ENCODE data around the gene IMMP2L. TPM values are rescaled to one million over a fixed set of nuclear protein-coding genes. Genes with fewer than 3 reads are reported as not detected.
A peak's percentile ranks its signal among the peaks of the same experiment; 100 is the strongest.

IMMP2L gene
- total and polyA plus RNA-seq, 2 of the 8 experiments (the other 6 are each of a cell fraction or from before 2014, with no cell fraction given) = 2.3 to 10.1 TPM

DNA sequence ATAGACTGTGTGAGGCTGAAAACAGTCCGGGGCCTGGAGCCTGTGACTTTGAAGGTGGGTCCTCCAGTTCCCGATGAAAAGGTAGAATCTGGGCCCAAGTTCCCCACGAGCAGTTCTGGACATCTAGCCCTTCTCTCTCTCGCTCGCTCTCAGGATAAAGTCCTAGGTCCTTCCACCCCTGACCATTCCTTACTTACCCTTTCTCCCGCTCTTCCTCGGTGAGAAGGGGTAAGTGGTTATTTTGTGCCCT is 713 bp downstream of the IMMP2L start:
- peak overlapping the region; percentile 20 for H4K91ac ChIP-seq (replicated peaks; ENCODE audit: insufficient read length, low read length)
- H4K5ac ChIP-seq (ENCODE audit: insufficient read length, low read depth, low read length) = peak overlapping the region; percentile 38
- peaks cover 4% of the 10 kb centered on the region for H3K23me2 ChIP-seq (ENCODE audit: low read depth, low read length)
- ChIA-PET POLR2A (ENCODE audit: partially characterized antibody) (interaction anchor here (0.6 to 2.2 kb wide), 13 partner anchors 9 to 888 kb away, joined by 3 to 7 read pairs (median 3); partner anchors contain the start of gene IFRD1), CTCF (ENCODE audit: partially characterized antibody) (interaction anchor here (1.2 to 2.1 kb wide), 2 partner anchors 168 to 342 kb away, joined by 3 to 6 read pairs; no protein-coding TSS in a partner anchor)
- H3K79me2 ChIP-seq (ENCODE audit: control insufficient read depth in 1 of 2, insufficient read depth in 2 of 2, low read length in 2 of 2) = 0 out of 4 replicates have a peak, but pooled peaks cover 0 to 5% of the 10 kb centered on the region in 2 experiments
- H3K4me3 ChIP-seq (ENCODE audit: extremely low read depth in 1 of 4, insufficient read depth in 2 of 4, low read depth in 3 of 4, low read length in 4 of 4) = peak overlapping the region; percentile 59 to 78 (median 70)
- H2BK5ac ChIP-seq (ENCODE audit: low read depth, low read length) = peak overlapping the region; percentile 89
- H3K18ac ChIP-seq (ENCODE audit: extremely low read depth, low read length) = peak overlapping the region; percentile 97
- DNase-seq (ENCODE audit: low read depth in 1 of 2, low spot score in 2 of 2) = peak in 1 of 2 experiments; percentile 52
- H3K14ac ChIP-seq (ENCODE audit: insufficient read length) = no peak overlapping the region
- no peak overlapping the region for H2BK20ac ChIP-seq (ENCODE audit: low read length)
- peak overlapping the region; percentile 66 to 95 for H3K4me2 ChIP-seq (ENCODE audit: insufficient read depth in 1 of 2, low read depth in 2 of 2, low read length in 2 of 2)
- peak overlapping the region; percentile 86 for H2BK12ac ChIP-seq (ENCODE audit: low read depth, low read length)
- no peaks in the 10 kb centered on the region for H3K9me3 ChIP-seq (ENCODE audit: insufficient read depth in 2 of 2, low read depth in 1 of 2, low read length in 1 of 2)
- H3K4me1 ChIP-seq (replicated peaks in 1 of 4; ENCODE audit: control insufficient read depth in 3 of 4, insufficient read depth in 4 of 4, low read length in 3 of 4) = peaks cover 0 to 13% (median 5%) of the 10 kb centered on the region in 4 experiments; a peak in 4 of 7 replicates
- H2BK15ac ChIP-seq (ENCODE audit: low read length) = no peak overlapping the region
- FAIRE-seq = no peak
- no peak overlapping the region for H2AFZ ChIP-seq (ENCODE audit: low read length)
- no peak for TF ChIP-seq KDM5A (IDR thresholded peaks at IDR 0.05; ENCODE audit: low read length)
- TF ChIP-seq SAP30 (IDR thresholded peaks at IDR 0.05; ENCODE audit: insufficient read depth, insufficient replicate concordance, low read length) = peak; percentile 52
- peak overlapping the region; percentile 97 for H2AK5ac ChIP-seq (ENCODE audit: low read depth, low read length)
- H2BK120ac ChIP-seq (replicated peaks; ENCODE audit: low read depth, low read length) = no peak overlapping the region
- peak overlapping the region; percentile 53 to 93 (median 86) for H3K9ac ChIP-seq (replicated peaks in 1 of 4; ENCODE audit: extremely low read depth in 1 of 4, low read depth in 3 of 4, low read length in 3 of 4)
- H3K23ac ChIP-seq (ENCODE audit: insufficient read length) = no peak overlapping the region
- no peak overlapping the region for H3K56ac ChIP-seq (replicated peaks; ENCODE audit: insufficient read length, low read depth, low read length)
- H3K36me3 ChIP-seq (ENCODE audit: control insufficient read depth in 2 of 4, insufficient read depth in 4 of 4, low read length in 3 of 4) = peaks cover 0 to 10% (median 1%) of the 10 kb centered on the region in 4 experiments; a peak in 2 of 8 replicates
- WGBS, 2 experiments (ENCODE audit: extremely low coverage in 1 of 2, insufficient coverage in 1 of 2, insufficient read length in 1 of 2, insufficient replicate concordance in 2 of 2, low coverage in 1 of 2, low lambda C conversion rate in 2 of 2, missing lambda C conversion rate in 1 of 2) = 10% methylated on average over 7 of the region's 7 CpGs; no CpG with 5 or more reads in 1 of the 2 experiments
- peak overlapping the region; percentile 91 for H3K27ac ChIP-seq (ENCODE audit: low read depth, low read length)
- H4K20me1 ChIP-seq (replicated peaks in 1 of 2; ENCODE audit: control insufficient read depth in 1 of 2, insufficient read depth in 2 of 2, low read length in 2 of 2) = no peaks in the 10 kb centered on the region
- H3K27me3 ChIP-seq (replicated peaks in 1 of 4; ENCODE audit: control insufficient read depth in 3 of 4, extremely low read depth in 1 of 4, insufficient read depth in 3 of 4, low read length in 3 of 4) = peaks cover 0 to 1% (median 0%) of the 10 kb centered on the region in 4 experiments; a peak in 1 of 7 replicates
- no peaks in the 10 kb centered on the region for H3K79me1 ChIP-seq (ENCODE audit: low read depth, low read length)
- H3K4ac ChIP-seq (replicated peaks; ENCODE audit: insufficient read length, low read depth, low read length) = no peak overlapping the region
- H4K8ac ChIP-seq (ENCODE audit: extremely low read depth, insufficient read depth, low read length) = peak overlapping the region; percentile 92; the same call in 1 of the 2 replicates

Data from H1 (cell line).